ENCODE measurements around the gene SLCO4C1. TPM values are rescaled to one million over a fixed set of nuclear protein-coding genes. Genes with fewer than 3 reads are reported as not detected.

Gene SLCO4C1
- total RNA-seq, 4 donors from 2014 or later: 1.1 to 13.5 (median 5.9) TPM; not detected in 1

DNA sequence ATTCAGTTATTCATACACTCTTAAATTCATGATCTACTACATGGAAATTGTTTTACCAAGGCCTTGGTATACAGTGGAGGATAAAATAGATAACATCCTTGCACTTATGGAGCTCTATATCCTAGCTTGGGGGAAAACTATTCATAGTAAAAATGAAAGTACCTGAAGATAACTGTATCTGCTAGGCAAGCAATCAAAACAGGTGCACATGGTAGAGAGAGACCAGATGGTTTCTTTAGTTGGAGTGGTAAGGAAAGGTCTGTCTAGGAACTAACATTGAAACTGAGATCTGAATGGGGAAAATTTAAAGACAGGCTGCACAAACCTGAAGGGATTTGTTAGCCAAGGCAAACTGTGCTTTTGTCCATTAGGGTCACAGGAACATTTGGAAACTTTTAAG is 11.1 kb upstream of the SLCO4C1 start:
- no peaks in the 10 kb centered on the region for H3K36me3 ChIP-seq
- no peak overlapping the region for H3K27ac ChIP-seq
- in situ Hi-C loops (cut with MboI; ENCODE audit: low pct_ligation_motif_present in 1 of 4, low pct_unique_long_range_greater_than_20kb in 1 of 4, low sequenced_read_pairs in 3 of 4) (no loop called here), intact Hi-C loops (cut with DNase I; ENCODE audit: low total_unique reads) (no loop called here)
- H3K4me1 ChIP-seq: no peaks in the 10 kb centered on the region
- no peaks in the 10 kb centered on the region for H3K9me3 ChIP-seq
- H3K4me3 ChIP-seq: no peak overlapping the region
- TF ChIP-seq POLR2A (IDR thresholded peaks at IDR 0.05) (no peak), POLR2AphosphoS5 (IDR thresholded peaks at IDR 0.05) (no peak), CTCF (IDR thresholded peaks at IDR 0.05) (no peak), EP300 (IDR thresholded peaks at IDR 0.05; ENCODE audit: low read depth) (no peak)
- DNase-seq: no peak
- no peaks in the 10 kb centered on the region for H3K27me3 ChIP-seq

DNA sequence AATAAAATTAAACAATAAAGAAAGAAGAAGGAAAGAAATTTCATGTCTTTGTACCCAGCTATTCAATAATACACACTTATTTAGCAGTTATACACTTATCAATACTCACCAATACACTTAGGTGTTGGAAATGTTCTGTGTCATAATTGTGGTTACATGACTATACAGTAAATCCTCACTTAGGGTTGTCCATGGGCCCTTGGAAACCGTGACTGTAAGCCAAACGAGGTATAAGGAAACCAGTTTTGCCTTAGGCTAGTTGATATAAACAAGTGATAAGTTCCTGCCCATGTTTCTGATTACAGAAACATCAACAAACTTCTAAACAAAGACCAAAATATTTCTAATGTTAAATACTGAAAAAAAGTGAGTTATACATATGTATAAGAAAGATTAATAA is 10.0 kb upstream of the SLCO4C1 start:
- 38 to 72% methylated on average over 2 of the region's 2 CpGs for WGBS, 2 donors (ENCODE audit: low coverage in 1 of 2)
- no peak for TF ChIP-seq POLR2A (IDR thresholded peaks at IDR 0.05)
- no peak for TF ChIP-seq EP300 (IDR thresholded peaks at IDR 0.05; ENCODE audit: low read depth)
- H3K4me3 ChIP-seq: no peak overlapping the region
- no peaks in the 10 kb centered on the region for H3K4me1 ChIP-seq
- intact Hi-C loops (cut with DNase I; ENCODE audit: low total_unique reads): no loop called here
- H3K9me3 ChIP-seq: no peaks in the 10 kb centered on the region
- in situ Hi-C loops (cut with MboI; ENCODE audit: low pct_ligation_motif_present in 1 of 4, low pct_unique_long_range_greater_than_20kb in 1 of 4, low sequenced_read_pairs in 3 of 4): no loop called here
- H3K27me3 ChIP-seq: no peaks in the 10 kb centered on the region
- H3K27ac ChIP-seq: no peak overlapping the region
- no peak for DNase-seq
- no peaks in the 10 kb centered on the region for H3K36me3 ChIP-seq

GRCh38 chr5:102295534-102296177 is 428 bp downstream of the SLCO4C1 start:
- intact Hi-C loops (cut with DNase I; ENCODE audit: low total_unique reads): no loop called here
- peak overlapping the region in 1 of 4 donors; percentile 58 for H3K27ac ChIP-seq
- peak overlapping the region; percentile 14 to 60 (median 38) for H3K4me3 ChIP-seq
- TF ChIP-seq POLR2A (IDR thresholded peaks at IDR 0.05) (no peak), POLR2AphosphoS5 (IDR thresholded peaks at IDR 0.05) (no peak), CTCF (IDR thresholded peaks at IDR 0.05) (no peak), EP300 (IDR thresholded peaks at IDR 0.05; ENCODE audit: low read depth) (no peak)
- in situ Hi-C loops (cut with MboI; ENCODE audit: low pct_ligation_motif_present in 1 of 4, low pct_unique_long_range_greater_than_20kb in 1 of 4, low sequenced_read_pairs in 3 of 4): no loop called here
- 0 to 4% methylated on average over 6 to 26 of the region's 26 CpGs for WGBS, 2 donors (ENCODE audit: low coverage in 1 of 2)
- H3K9me3 ChIP-seq: no peaks in the 10 kb centered on the region
- DNase-seq: peak; percentile 13
- no peaks in the 10 kb centered on the region for H3K36me3 ChIP-seq
- H3K27me3 ChIP-seq: peaks cover 8% of the 10 kb centered on the region
- H3K4me1 ChIP-seq: peaks cover 0 to 20% (median 6%) of the 10 kb centered on the region in 4 donors

- 50 to 61% methylated on average over 3 to 4 of the region's 4 CpGs for WGBS, 2 donors (ENCODE audit: low coverage in 1 of 2)
- DNase-seq: no peak
- H3K4me3 ChIP-seq: peak overlapping the region in 3 of 4 donors; percentile 38 to 60 (median 39)
- no peaks in the 10 kb centered on the region for H3K9me3 ChIP-seq
- peaks cover 0 to 20% (median 6%) of the 10 kb centered on the region in 4 donors for H3K4me1 ChIP-seq
- H3K27me3 ChIP-seq: peaks cover 8% of the 10 kb centered on the region
- no peaks in the 10 kb centered on the region for H3K36me3 ChIP-seq
- intact Hi-C loops (cut with DNase I; ENCODE audit: low total_unique reads) (no loop called here), in situ Hi-C loops (cut with MboI; ENCODE audit: low pct_ligation_motif_present in 1 of 4, low pct_unique_long_range_greater_than_20kb in 1 of 4, low sequenced_read_pairs in 3 of 4) (no loop called here)
- TF ChIP-seq EP300 (IDR thresholded peaks at IDR 0.05; ENCODE audit: low read depth) (no peak), POLR2A (IDR thresholded peaks at IDR 0.05) (no peak), POLR2AphosphoS5 (IDR thresholded peaks at IDR 0.05) (no peak), CTCF (IDR thresholded peaks at IDR 0.05) (no peak)
- H3K27ac ChIP-seq: no peak overlapping the region
These were observed 1.1 kb downstream of the SLCO4C1 start for GRCh38 chr5:102294886-102295395.

Data from transverse colon (tissue), 4 donors.